ENCODE results near the gene CD79A.

DNA sequence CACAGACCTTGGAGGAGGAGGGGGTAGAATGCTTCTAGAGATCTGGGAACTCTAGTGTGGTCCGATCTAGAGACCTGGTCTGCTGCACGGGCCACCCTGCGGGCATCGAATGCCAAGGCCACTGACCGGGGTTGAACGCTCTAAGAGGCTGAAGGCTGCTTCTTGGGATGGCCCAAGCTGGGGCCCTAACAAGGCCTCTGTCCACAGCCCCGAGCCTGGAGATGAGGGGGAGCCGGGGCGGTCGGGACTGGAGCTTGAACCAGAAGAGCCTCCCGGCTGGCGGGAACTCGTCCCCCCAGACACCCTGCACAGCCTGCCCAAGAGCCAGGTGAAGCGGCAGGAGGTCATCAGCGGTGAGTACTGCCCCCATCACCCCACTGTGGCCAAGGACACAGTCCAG, 21.2 kb downstream of the CD79A start:
- no peak for TF ChIP-seq POLR2AphosphoS5 (IDR thresholded peaks at IDR 0.05; ENCODE audit: low read depth, low read length)
- TF ChIP-seq, protein P1, sequence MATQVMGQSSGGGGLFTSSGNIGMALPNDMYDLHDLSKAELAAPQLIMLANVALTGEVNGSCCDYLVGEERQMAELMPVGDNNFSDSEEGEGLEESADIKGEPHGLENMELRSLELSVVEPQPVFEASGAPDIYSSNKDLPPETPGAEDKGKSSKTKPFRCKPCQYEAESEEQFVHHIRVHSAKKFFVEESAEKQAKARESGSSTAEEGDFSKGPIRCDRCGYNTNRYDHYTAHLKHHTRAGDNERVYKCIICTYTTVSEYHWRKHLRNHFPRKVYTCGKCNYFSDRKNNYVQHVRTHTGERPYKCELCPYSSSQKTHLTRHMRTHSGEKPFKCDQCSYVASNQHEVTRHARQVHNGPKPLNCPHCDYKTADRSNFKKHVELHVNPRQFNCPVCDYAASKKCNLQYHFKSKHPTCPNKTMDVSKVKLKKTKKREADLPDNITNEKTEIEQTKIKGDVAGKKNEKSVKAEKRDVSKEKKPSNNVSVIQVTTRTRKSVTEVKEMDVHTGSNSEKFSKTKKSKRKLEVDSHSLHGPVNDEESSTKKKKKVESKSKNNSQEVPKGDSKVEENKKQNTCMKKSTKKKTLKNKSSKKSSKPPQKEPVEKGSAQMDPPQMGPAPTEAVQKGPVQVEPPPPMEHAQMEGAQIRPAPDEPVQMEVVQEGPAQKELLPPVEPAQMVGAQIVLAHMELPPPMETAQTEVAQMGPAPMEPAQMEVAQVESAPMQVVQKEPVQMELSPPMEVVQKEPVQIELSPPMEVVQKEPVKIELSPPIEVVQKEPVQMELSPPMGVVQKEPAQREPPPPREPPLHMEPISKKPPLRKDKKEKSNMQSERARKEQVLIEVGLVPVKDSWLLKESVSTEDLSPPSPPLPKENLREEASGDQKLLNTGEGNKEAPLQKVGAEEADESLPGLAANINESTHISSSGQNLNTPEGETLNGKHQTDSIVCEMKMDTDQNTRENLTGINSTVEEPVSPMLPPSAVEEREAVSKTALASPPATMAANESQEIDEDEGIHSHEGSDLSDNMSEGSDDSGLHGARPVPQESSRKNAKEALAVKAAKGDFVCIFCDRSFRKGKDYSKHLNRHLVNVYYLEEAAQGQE (IDR thresholded peaks at IDR 0.05; ENCODE audit: insufficient read depth in 1 of 2, low read depth in 2 of 2, low read length in 2 of 2), result no peak

Measured in PFSK-1 (cell line).